OCI-LY1 (cell line): ENCODE measurements around the gene TSEN15.

Source experiments
- H2AFZ ChIP-seq: fragments of 200-600 bp; sonication (generic), shearing (Covaris generic); 2 replicates; pipeline ENCODE4 v1.6.0; 2014; ENCODE audit warnings: antibody characterized with exemption, mild to moderate bottlenecking, low read length
- H3F3A ChIP-seq: fragments of 200-600 bp; sonication (generic), shearing (Covaris generic); 2 replicates; pipeline ENCODE4 v1.6.0; 2014; ENCODE audit warnings: mild to moderate bottlenecking, antibody characterized with exemption, low read length, moderate library complexity; ENCODE audit not compliant: insufficient read depth
- H3K27ac ChIP-seq: fragments of 200-600 bp; sonication (generic); 2 replicates; pipeline ENCODE4 v1.5.1; 2014; ENCODE audit warnings: low read length, mixed run types, mild to moderate bottlenecking, low read depth; ENCODE audit not compliant: poor library complexity, severe bottlenecking
- H3K27me3 ChIP-seq: fragments of 200-600 bp; sonication (generic); 2 replicates; pipeline ENCODE4 v1.6.0; 2014; ENCODE audit warnings: antibody characterized with exemption, mild to moderate bottlenecking, low read length, moderate library complexity; ENCODE audit not compliant: insufficient read depth
- H3K36me3 ChIP-seq: fragments of 200-600 bp; sonication (generic); 2 replicates; pipeline ENCODE4 v1.6.1; 2014; ENCODE audit warnings: mild to moderate bottlenecking, antibody characterized with exemption, low read length, moderate library complexity, mixed read lengths; ENCODE audit not compliant: insufficient read depth
- H3K4me1 ChIP-seq: fragments of 200-600 bp; sonication (generic); 2 replicates; pipeline ENCODE4 v1.5.1; 2014; ENCODE audit warnings: mild to moderate bottlenecking, low read length, moderate library complexity; ENCODE audit not compliant: insufficient read depth, severe bottlenecking
- H3K4me2 ChIP-seq: fragments of 200-600 bp; sonication (generic), shearing (Covaris generic); 2 replicates; pipeline ENCODE4 v1.6.1; 2014; ENCODE audit warnings: low read length
- H3K4me3 ChIP-seq: fragments of 200-600 bp; sonication (generic); 2 replicates; pipeline ENCODE4 v1.5.1; 2014; ENCODE audit warnings: low read length, low read depth, mild to moderate bottlenecking, mixed read lengths; ENCODE audit not compliant: poor library complexity, severe bottlenecking
- H3K79me2 ChIP-seq: fragments of 200-600 bp; shearing (Covaris generic); 2 replicates; pipeline ENCODE4 v1.6.1; 2016; ENCODE audit warnings: mixed run types, low read length, mixed read lengths; ENCODE audit not compliant: insufficient read depth
- H3K9ac ChIP-seq: fragments of 200-600 bp; sonication (generic), shearing (Covaris generic); 2 replicates; pipeline ENCODE4 v1.6.1; 2014; ENCODE audit warnings: mild to moderate bottlenecking, low read length, mixed read lengths
- H3K9me2 ChIP-seq: fragments of 200-600 bp; sonication (generic), shearing (Covaris generic); 2 replicates; pipeline ENCODE4 v1.6.1; 2014; ENCODE audit warnings: low read depth, mild to moderate bottlenecking, low read length, mixed read lengths
- H3K9me3 ChIP-seq: fragments of 200-600 bp; shearing (Covaris generic); 2 replicates; pipeline ENCODE4 v1.6.1; 2014; ENCODE audit warnings: low read length, mixed read lengths
- H4K20me1 ChIP-seq: fragments of 200-600 bp; sonication (generic), shearing (Covaris generic); 2 replicates; pipeline ENCODE4 v1.6.0; 2016; ENCODE audit warnings: mild to moderate bottlenecking, low read length; ENCODE audit not compliant: insufficient read depth
- EZH2 ChIP-seq: fragments of 200-600 bp; sonication (generic), shearing (Covaris generic); IDR thresholded peaks from 2 replicates; pipeline ENCODE4 v1.8.0; 2017; ENCODE audit warnings: borderline replicate concordance, mixed run types, mild to moderate bottlenecking, antibody characterized with exemption, low read length, moderate library complexity, mixed read lengths
- TF ChIP-seq, protein P1 (sequence below): fragments of 200-600 bp; sonication (generic), shearing (Covaris generic); IDR thresholded peaks from 2 replicates; pipeline ENCODE4 v1.5.1; 2017; ENCODE audit warnings: mild to moderate bottlenecking, antibody characterized with exemption, low read length, moderate library complexity, mixed read lengths

The TSEN15 gene

GRCh38 chr1:184014271-184014670, 37.3 kb upstream of the TSEN15 start:
- H4K20me1 ChIP-seq: no peaks in the 10 kb centered on the region
- H3K36me3 ChIP-seq: no peaks in the 10 kb centered on the region
- no peak overlapping the region for H3K9ac ChIP-seq
- no peaks in the 10 kb centered on the region for H3K4me1 ChIP-seq
- TF ChIP-seq, protein P1, sequence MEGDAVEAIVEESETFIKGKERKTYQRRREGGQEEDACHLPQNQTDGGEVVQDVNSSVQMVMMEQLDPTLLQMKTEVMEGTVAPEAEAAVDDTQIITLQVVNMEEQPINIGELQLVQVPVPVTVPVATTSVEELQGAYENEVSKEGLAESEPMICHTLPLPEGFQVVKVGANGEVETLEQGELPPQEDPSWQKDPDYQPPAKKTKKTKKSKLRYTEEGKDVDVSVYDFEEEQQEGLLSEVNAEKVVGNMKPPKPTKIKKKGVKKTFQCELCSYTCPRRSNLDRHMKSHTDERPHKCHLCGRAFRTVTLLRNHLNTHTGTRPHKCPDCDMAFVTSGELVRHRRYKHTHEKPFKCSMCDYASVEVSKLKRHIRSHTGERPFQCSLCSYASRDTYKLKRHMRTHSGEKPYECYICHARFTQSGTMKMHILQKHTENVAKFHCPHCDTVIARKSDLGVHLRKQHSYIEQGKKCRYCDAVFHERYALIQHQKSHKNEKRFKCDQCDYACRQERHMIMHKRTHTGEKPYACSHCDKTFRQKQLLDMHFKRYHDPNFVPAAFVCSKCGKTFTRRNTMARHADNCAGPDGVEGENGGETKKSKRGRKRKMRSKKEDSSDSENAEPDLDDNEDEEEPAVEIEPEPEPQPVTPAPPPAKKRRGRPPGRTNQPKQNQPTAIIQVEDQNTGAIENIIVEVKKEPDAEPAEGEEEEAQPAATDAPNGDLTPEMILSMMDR: no peak
- no peak for TF ChIP-seq EZH2
- no peak overlapping the region for H2AFZ ChIP-seq
- no peak overlapping the region for H3K4me2 ChIP-seq
- H3K4me3 ChIP-seq: no peak overlapping the region
- H3K9me3 ChIP-seq: no peaks in the 10 kb centered on the region
- no peaks in the 10 kb centered on the region for H3K79me2 ChIP-seq
- no peaks in the 10 kb centered on the region for H3K9me2 ChIP-seq
- H3F3A ChIP-seq: no peaks in the 10 kb centered on the region
- H3K27ac ChIP-seq: no peak overlapping the region
- no peaks in the 10 kb centered on the region for H3K27me3 ChIP-seq

DNA sequence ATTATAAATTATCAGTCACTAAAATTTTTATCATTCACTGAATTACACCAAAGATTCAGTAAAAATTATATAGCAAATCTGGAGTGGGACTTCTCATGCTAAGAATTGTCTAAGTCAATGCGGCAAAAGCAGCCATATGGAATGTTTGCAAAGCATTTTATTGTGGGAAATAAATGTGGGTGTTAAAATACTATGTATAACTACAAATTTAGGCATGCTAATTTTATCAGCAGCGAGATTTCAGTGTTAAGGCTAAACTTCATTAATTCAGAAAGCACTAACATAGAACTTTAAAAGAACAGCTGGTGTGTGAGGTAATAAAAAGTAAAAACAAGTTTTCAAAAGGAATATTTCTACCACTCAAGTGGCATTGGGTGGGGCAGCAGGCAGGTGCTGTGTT, 35.4 kb upstream of the TSEN15 start:
- H3K4me3 ChIP-seq: no peak overlapping the region
- no peaks in the 10 kb centered on the region for H3K79me2 ChIP-seq
- H3K9me3 ChIP-seq: no peaks in the 10 kb centered on the region
- H3K27ac ChIP-seq: no peak overlapping the region
- H4K20me1 ChIP-seq: no peaks in the 10 kb centered on the region
- TF ChIP-seq, protein P1: no peak
- no peak for TF ChIP-seq EZH2
- no peaks in the 10 kb centered on the region for H3K27me3 ChIP-seq
- H3K36me3 ChIP-seq: no peaks in the 10 kb centered on the region
- no peak overlapping the region for H2AFZ ChIP-seq
- no peaks in the 10 kb centered on the region for H3K9me2 ChIP-seq
- H3K4me1 ChIP-seq: no peaks in the 10 kb centered on the region
- no peaks in the 10 kb centered on the region for H3F3A ChIP-seq
- no peak overlapping the region for H3K9ac ChIP-seq
- H3K4me2 ChIP-seq: no peak overlapping the region

- no peak overlapping the region for H3K4me3 ChIP-seq
- H2AFZ ChIP-seq: no peak overlapping the region
- H3K9me3 ChIP-seq: no peaks in the 10 kb centered on the region
- TF ChIP-seq EZH2: no peak
- TF ChIP-seq, protein P1: no peak
- H3K4me2 ChIP-seq: no peak overlapping the region
- H4K20me1 ChIP-seq: no peaks in the 10 kb centered on the region
- no peaks in the 10 kb centered on the region for H3K79me2 ChIP-seq
- no peaks in the 10 kb centered on the region for H3K9me2 ChIP-seq
- H3K4me1 ChIP-seq: no peaks in the 10 kb centered on the region
- H3K9ac ChIP-seq: no peak overlapping the region
- H3F3A ChIP-seq: no peaks in the 10 kb centered on the region
- H3K36me3 ChIP-seq: no peaks in the 10 kb centered on the region
- H3K27me3 ChIP-seq: no peaks in the 10 kb centered on the region
- no peak overlapping the region for H3K27ac ChIP-seq
Measured at GRCh38 chr1:184017306-184017705, 34.2 kb upstream of the TSEN15 start.
